ENCODE data around the gene RAD51D.
"Not testable (repeated sequence)": the region's sequence is repeated elsewhere in the genome, so short reads cannot be mapped to it uniquely, and the experiment has no call there.

The RAD51D gene

DNA sequence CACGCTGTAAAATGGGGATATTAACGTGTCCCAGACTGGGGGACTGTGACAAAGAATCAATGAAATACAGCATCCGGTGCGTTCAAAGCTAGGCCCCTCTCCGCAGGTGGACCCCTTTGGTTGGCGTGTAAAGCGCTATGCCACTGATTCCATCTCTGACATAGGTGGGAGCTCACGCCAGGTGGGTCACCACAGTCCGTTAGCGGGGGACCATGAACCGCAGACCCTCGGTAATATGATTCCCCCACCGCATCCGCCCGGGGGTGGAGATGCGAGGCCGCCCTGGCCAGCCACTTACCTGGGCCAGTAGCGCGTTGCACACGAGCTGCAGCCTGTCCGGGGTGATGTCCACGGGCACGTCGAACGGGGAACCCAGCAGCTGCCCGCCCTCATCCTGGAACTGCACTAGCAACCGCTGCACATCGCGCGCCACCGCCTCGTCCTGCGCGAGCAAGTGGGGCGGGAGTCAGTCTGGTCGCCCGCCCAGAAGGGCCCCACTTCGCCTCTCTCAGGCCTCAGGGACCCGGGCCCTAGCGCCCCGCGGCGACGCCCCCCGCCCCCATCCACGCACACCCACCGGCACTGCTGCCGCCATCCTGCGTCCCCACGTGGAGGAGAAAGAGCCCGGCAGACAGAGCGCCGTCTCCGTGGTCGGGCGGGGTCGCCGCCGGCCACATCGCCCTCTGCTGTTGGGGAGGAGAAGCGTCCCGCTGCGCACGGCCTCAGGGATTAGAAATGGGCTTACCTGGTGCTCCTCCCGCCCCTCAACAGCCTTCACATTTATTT, 22.2 kb upstream of the RAD51D start, which contains the start of gene NLE1:
Gene NLE1 (minus strand): TSS at position 623 of the 786 bp plus-strand sequence. CDS start 28 bp downstream, at position 595.
- DNase-seq (ENCODE audit: low read depth) = peak; percentile 84

DNA sequence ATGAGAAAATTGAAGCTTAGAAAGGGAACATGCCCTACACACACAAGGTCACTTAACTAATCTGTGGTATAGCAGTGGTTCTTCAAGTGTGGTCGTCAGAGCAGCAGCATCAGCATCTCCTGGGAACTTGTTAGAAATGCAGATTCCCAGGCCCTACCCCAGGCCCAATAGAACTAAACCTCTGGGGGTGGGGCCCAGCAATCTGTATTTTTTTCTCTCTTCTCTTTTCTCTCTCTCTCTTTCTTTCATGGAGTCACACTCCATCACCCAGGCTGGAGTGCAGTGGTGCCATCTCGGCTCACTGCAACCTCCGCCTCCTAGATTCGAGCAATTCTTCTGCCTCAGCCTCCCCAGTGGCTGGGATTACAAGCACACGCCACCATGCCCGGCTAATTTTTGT, 18.6 kb upstream of the RAD51D start:
- DNase-seq (ENCODE audit: low read depth) = no peak

DNA sequence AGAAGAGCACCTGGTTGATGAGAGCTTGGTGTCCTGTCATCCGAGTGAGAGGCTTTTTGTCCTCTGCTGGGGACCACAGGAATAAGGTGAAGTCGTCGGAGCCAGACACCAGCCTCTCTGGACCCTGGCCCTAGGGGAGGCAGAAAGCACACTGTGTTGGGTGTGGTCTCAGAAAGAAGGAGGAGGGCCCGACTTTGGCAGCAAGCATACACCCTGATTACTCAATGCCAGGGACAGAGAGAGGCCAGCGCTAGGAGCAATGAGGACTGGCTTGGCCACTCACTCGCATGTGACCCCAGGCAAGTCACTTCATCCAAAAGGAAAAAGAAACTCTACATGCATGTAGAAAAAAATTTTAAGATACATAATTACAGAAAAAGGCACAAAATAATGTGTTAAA, 15.7 kb upstream of the RAD51D start:
- DNase-seq (ENCODE audit: low read depth) = no peak

DNA sequence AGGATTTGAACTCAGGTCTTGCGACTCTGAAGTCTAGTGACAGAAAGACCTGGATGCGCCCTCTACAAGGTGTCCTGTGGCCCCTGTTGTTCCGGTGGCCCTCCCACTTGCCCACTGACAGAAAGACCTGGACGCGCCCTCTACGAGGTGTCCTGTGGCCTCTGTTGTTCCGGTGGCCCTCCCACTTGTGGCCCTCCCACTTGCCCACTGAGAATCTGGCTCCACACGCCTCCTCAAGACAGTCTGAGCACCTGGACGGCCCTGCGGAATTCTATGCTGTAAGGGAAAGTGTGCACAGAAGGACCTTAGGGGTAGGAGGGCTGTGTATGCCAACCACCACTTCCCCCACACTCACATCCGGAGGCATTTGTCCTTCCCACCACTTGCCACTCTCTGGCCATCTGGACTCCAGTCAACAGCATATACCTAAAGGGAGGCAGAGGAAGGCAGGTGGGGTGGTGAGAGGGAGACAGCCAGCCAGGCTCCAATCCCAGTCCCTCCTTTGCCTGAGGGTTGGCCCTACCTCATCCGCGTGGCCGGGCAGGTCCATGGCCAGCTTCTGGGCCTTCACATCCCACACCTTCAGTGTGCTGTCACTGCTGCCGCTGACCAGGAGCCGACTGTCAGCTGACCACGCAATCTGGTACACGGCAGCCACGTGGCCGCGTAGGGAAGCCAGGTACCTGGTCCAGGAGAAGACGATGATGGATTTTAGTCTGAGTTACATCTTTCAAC, 13.3 kb upstream of the RAD51D start:
- DNase-seq (ENCODE audit: low read depth) = no peak

DNA sequence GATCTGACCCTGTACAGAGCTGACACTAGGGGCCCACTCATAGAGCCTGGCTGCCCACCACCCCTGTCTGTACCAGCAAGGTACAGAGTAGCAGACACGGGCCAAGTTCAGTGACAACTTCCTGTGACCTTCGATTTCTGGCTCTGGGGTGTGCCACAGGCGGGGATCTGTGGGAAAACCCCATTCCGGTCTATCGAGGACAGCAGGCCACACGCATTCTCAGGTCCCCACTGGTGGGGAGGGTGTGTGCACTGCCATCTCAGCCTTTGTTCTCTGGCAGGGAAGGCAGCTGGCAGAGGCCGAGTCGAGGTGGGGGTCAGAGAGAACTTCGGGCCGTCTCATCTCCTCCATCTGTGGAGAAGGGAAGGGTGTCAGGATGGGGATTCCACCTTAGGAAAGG, 12.4 kb upstream of the RAD51D start:
- DNase-seq (ENCODE audit: low read depth) = no peak

DNA sequence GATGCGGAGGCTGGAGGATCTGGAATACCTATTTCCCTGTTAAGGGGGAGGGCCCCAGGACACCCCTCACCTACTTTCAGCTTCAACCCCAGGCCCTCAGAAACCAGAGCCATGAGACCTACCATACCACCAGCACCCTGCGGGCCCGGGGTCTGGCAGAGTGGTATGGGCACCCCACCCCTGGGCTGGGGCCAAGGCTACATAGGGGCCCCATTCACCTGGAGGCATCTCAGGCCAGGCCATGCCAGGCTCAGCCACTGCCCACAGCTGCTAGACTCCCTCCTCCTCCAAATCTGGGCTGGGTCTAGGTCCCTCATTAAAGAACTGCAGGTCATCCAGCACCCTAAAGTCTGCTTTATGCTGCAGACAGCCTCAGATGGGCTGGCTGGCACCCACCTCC, 10.7 kb upstream of the RAD51D start:
- DNase-seq (ENCODE audit: low read depth) = no peak

DNA sequence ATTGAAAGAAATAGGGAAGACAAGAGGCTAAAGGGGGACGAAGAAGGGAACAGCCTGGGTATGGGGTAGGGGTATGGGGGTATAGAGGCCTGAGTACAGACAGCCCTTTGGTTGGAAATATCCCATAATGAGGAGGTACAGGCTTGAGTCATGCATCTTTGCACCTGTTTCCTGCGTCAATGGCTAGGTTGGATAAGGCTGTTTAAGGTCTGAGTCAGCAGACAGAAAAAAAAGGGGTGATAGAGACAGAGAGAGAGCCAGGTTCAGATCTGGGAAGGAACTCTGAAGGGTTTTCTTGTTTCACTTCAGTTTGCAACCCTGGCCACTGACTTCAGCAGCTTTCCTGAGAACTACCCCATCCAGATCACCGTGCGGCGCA, 10.3 kb upstream of the RAD51D start:
- DNase-seq (ENCODE audit: low read depth) = peak; percentile 47

DNA sequence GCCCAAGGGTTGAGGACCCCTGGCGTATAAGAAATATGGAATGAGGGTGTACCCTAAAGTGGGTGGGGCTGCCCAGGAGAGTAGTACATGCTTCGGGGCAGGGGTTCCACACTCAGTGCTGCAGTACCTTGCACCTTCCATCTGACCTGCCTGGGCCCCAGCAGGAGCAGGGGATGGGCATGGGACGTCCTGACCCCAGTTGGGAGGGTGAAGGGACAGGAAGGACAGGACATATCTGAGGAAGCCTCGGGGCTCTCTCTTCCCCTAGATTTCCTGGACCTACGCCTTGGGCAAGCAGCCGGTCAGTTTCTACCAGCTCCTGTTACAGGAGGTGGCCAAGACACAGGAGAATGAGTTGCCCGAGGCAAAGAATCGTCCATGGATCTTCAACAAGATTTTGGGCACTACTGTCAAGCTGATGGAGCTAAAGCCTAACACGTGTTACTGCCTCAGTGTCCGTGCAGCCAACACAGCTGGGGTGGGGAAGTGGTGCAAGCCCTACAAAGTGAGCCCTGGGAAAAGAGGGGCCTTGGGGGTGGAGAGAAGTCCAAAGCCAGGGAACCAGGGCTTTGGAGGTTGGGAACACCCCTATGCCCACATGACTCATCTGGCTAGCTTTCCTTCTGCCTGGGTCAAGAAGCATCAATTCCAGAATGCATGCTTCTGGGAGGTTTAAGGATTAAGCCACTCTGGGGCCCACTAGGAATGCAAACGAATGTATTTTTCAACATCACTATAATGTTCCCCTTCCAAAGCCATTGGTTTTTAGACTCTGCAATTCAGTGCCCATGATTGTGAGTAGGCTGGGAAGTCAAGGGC, 9.7 kb upstream of the RAD51D start:
- peak; percentile 27 for DNase-seq (ENCODE audit: low read depth)

DNA sequence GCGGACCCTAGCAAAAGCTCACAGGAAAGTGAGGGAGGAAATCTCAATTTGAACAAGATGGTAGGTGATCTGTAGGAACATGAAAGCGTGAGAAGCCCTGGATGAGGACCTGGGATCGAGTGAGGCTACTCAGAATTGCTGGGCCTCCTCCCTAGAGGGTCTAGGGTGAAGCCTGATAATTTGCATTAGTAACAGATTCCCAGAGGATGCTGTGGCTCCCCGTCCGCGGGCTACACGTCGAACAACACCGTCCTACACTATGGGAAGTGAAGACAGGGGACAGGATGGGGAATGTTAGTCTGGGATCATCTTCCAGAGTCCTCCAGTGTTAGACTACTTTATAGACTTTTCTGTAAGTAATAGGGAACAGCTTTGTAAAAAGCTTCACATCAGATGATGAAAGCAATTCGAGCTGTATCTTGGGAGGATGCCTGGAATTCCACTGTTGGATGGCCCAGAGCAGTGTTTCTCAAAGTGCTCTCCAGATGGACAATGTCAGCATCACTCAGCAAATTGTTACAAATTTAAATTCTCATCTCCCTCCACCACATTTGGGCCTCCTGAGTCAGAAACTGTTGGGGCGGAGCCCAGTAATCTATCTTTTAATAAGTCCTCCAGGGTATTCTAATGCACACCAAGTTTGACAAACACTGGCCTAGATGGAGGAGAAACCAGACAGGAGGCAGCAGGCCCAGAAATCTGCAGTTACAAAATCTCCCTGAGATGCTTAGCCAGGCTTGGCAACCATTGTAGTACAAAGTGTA, 8.3 kb upstream of the RAD51D start:
- no peak for DNase-seq (ENCODE audit: low read depth)

DNA sequence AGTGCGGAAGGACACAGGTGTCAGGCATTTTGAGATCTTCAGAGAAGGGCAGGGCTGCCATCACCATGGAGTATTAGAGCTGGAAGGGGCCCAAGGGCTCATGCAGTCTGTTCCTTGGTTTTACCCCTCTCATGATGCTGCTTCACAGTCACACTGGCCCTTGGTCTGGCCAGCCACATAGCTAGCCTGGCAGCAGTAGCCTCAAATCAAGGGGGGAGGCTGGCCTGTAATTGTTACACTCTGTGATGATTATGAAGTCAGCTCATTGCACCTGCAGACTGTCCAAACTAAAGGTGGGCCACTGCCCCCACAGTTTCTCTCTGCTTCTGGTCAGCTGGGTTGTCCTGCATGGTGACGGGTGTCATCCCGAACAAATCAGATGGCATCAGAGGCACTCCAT, 1.7 kb upstream of the RAD51D start, which contains the start of gene FNDC8:
Gene FNDC8 (plus strand): TSS at position 301 of the 400 bp plus-strand sequence. CDS start 79 bp downstream, at position 380.
- no peak for DNase-seq (ENCODE audit: low read depth)

DNA sequence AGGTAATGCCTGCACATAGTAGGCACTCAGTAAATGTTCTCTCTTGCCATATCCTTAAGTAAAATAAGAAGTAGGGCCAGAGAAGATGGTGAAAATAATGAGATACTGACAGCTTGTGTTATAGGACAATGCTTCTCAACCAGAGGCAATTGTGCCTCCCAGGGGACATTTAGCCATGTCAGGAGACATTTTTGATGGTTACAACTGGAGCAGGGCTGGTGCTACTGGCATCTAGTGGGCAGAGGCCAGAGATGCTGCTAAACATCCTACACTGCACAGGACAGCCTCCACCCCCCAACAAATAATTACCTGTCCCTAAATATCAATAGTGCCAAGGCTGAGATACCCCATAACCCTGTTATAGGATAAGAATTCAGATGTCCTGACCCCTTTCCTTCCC, 1.7 kb downstream of the RAD51D start:
- DNase-seq (ENCODE audit: low read depth) = peak; percentile 55

DNA sequence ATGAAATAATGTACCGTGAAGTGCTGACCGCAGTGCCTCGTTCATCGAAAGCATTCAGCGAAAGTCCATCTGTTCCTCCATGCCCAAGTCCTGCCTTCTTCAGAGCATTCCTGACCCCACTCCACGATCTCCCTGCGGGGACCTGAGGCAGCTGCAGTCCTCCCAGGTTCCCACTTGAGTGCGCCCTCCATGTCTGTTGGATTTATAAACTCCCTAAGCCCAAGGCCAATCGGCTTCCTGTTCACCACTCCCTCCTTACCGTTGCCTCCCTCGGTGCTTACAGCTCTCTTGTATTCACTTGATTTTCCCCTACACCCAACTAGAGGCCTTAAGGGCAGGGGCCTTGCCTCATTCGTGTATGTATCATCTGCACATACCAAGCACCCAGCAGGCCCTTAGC, 2.8 kb downstream of the RAD51D start:
- no peak for DNase-seq (ENCODE audit: low read depth)

DNA sequence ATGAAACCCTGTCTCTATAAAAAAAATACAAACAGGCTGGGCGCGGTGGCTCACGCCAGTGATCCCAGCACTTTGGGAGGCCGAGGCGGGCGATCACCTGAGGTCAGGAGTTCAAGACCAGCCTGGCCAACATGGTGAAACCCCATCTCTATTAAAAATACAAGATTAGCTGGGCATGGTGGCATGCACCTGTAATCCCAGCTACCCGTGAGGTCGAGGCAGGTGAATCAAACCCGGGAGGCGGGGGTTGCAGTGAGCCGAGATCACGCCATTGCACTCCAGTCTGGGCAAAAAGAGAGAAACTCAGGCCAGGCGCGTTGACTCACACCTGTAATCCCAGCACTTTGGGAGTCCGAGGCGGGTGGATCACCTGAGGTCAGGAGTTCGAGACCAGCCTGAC, 8.9 kb downstream of the RAD51D start:
- DNase-seq (ENCODE audit: low read depth) = not testable (repeated sequence)

DNA sequence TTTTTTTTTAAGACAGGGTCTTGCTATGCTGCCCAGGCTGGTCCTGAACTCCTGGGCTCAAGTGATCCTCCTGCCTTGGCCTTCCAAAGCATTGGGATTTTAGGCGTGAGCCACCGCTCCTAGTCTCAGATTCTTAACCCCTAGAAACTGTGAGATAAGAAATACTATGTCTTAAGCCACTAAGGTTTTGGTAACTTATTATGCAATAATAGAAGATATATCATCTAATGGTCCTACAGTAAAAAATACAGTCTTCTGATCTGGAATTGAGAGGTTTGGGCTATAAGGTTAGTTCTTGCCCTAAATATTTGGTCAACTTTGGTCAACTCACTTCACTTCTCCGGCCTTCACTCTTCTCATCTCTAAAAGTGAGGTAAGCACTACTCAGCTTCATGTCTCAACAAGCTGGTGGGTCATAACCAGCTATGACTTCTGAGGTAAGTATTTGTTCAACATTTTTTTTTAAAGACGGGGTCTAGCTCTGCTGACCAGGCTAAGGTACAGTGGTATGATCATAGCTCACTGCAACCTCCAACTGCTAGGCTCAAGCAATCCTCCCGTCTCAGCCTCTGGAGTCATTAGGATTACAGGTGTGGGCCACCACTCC, 14.7 kb downstream of the RAD51D start:
- DNase-seq (ENCODE audit: low read depth) = no peak

DNA sequence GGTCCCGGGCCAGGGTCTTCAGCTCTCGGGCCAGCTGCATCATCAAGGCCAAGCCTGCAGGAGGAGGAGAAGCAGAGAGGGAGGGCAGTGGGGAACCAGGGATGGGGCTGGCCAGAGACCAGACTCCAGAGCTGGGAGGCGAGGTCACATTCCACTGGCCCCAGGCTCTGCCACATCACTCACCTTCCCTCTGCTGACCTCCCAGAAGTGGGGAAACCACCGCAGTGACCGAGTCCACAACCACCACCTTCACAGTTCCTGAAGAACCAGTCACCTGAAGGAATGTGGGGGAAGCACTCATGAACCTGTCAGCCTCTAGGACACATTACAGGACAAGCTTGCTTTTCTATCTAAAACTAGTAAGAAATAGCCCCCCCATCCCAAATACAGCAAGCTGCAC, 16.4 kb downstream of the RAD51D start:
- DNase-seq (ENCODE audit: low read depth) = no peak

DNA sequence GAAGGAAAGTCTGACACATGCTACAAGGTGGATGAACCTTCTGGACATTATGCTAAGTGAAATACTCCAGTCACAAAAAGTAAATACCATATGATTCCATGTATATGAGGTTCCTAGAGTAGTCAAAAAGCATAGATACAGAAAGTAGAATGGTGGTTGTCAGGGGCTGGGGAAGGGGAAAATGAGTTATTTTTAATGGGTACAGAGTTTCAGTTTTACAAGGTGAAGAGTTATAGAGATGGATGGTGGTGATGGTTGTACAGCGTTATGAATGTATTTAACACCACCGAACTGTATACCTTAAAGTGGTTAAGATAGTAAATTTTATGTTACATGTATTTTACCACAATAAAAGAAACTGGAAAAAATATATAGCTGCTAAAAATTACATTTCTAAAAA, 17.9 kb downstream of the RAD51D start:
- no peak for DNase-seq (ENCODE audit: low read depth)

DNA sequence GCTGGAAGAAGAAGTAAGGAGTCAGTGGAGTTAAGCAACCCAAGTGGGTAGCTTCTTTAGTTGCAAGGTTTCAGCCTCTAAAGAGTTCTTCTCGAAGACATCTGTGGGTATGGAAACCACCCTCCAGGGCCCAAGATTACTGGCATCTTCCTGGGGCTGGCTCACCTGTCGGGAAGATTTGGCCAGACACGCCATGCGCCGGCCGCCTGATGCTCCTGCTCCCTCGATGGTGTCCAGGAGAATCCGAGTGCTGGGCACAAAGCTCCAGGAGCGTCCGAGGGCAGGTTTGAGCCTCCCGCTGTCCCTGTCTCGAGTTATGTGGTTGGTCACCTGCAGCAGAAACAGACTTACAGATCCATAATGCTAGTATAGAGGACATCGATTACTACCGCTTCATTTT, 18.6 kb downstream of the RAD51D start:
- DNase-seq (ENCODE audit: low read depth) = no peak

DNA sequence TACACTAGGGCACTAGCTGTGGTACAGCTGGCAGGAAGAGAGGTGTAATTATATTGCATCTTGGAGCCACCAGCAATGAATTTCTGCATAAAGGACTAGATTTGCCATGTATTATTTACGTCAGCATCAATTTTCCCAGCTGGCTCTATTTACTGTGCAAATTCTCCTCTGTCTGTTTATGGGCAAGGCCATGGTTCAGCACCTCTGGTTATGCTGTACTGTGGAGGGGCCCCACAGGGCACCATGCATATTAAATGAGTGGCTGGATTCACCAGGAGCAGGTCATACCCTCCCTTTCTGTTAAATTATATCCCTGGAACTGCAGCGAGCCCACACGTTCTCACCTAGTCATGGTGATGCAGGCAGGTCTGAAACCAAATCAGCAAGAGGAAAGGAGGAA, 19.8 kb downstream of the RAD51D start:
- no peak for DNase-seq (ENCODE audit: low read depth)

DNA sequence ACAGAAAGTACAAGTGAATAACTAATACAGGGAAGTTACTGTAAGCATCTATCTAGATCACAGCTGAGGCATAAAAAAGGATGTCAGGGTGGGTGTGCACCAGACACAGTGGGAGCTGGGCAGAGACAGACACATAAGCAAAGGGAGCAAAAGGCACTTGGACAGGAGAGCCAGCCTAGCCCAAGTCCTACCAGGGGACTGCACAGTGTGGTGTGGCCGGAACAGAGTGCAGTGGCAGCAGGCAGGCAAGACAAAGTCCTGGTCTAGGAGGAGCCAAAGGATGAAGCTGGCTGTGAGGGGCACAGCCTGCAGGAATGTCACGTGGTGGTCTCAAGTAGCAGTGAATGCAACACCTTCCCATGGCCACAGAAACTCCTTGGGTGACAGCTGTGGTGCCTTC, 21.9 kb downstream of the RAD51D start:
- DNase-seq (ENCODE audit: low read depth) = no peak

DNA sequence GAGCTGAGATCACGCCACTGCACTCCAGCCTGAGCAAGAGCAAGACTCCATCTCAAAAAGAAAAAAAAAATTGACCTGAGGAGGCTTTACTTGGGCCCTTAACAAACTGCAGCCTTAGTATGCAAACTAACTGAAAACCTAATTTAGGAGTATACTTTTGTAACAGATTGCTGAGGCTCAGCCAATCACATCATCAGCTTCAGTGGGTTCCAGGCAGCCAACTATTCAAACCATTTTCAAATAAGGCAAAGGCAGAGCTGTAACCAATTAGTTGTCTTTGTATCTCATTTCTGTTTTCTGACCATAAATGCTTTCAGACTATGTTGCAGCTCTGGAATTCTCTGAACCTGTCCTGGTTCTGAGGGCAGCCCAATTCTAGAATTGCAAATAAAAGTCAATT, 23.9 kb downstream of the RAD51D start:
- no peak for DNase-seq (ENCODE audit: low read depth)

DNA sequence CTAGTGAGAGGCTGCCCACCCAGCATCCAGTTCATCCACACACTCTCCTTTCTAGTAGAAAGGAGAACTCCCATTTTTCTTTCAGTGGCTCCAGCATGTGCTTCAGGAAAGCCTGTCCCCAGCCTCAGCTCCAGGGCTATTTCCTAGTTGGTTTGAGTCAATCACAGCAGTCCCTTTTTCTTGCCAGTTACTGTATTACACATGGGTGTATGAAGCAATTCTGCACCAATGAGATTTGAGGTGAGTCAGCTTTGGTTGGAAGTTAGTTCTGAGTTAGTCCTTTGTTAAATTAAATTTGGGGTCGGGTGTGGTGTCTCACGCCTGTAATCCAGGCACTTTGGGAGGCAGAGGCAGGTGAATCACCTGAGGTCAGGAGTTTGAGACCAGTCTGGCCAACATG, 24.8 kb downstream of the RAD51D start:
- peak; percentile 92 for DNase-seq (ENCODE audit: low read depth)
